Right lobe of liver (tissue), 6 donors: ENCODE measurements around the gene COL4A6. TPM values are rescaled to one million over a fixed set of nuclear protein-coding genes. Genes with fewer than 3 reads are reported as not detected.
A peak's percentile ranks its signal among the peaks of the same experiment; 100 is the strongest.

Experiments used
- ATAC-seq, 4 donors: fragments of 200-7000 bp; cut with Tn5 transposase; one replicate each; pipeline ENCODE4 v1.9.1; 2020; ENCODE audit warnings: mild to moderate bottlenecking in 4 of 4, moderate library complexity in 4 of 4
- DNase-seq, 3 donors: peaks; one replicate each; pipeline ENCODE4 v3.0.0-alpha.2; 2020
- H3K27ac ChIP-seq, 3 donors: fragments of 200-600 bp; one replicate each; pipeline ENCODE4 v1.8.0; 2022
- H3K27me3 ChIP-seq, 2 donors: fragments of 200-600 bp; one replicate each; pipeline ENCODE4 v1.8.0; 2022
- H3K36me3 ChIP-seq, 4 donors: fragments of 200-600 bp; sonication (generic) in 1 of 4; one replicate each; pipeline versions ENCODE4 v1.5.1 to v1.8.0; 2017 to 2022; ENCODE audit warnings: control low read depth in 1 of 4
- H3K4me1 ChIP-seq, 4 donors: fragments of 200-600 bp; sonication (generic) in 1 of 4; one replicate each; pipeline versions ENCODE4 v1.5.1 to v1.8.0; 2017 to 2022; ENCODE audit warnings: control low read depth in 1 of 4
- H3K4me3 ChIP-seq, 3 donors: fragments of 200-600 bp; one replicate each; pipeline ENCODE4 v1.8.0; 2022
- H3K9me3 ChIP-seq, 4 donors: fragments of 200-600 bp; sonication (generic) in 1 of 4; one replicate each; pipeline versions ENCODE4 v1.5.1 to v1.8.0; 2017 to 2022; ENCODE audit warnings: control low read depth in 1 of 4
- POLR2A ChIP-seq: fragments of 450-650 bp; IDR thresholded peaks from one replicate; pipeline ENCODE4 v1.6.1; 2017; ENCODE audit warnings: antibody characterized with exemption, mild to moderate bottlenecking
- WGBS: methylation state at CpG from one replicate; pipeline ENCODE4 v1.1.6; 2018; ENCODE audit warnings: low coverage, low lambda C conversion rate; ENCODE audit not compliant: insufficient coverage; ENCODE audit errors: missing lambda C conversion rate; 5-methylcytosine and 5-hydroxymethylcytosine counted together
- intact Hi-C, 2 donors: fragments of 100-400 bp; cut with DNase I; formaldehyde crosslinking; loops; one replicate each; pipeline versions ENCODE4 v1.11.2 to v1.14.1; 2022
- total RNA-seq, 6 experiments: library from RNA; depleted of rRNA in 2 of 6; stranded (reverse); fragments of >200 nt in 2 of 6; fragmentation: NEBNext Ultra II Directional in 3 of 6; extraction: Animal tissue kit (Norgen Biotek cat#: 25700) in 3 of 6; gene quantifications; one replicate each; pipeline versions ENCODE4 v1.1.0 to v1.2.4, GENCODE V29; 2016 to 2023
- TF ChIP-seq, protein P1 (sequence below), 4 donors: fragments of 200-600 bp in 3 of 4; fragments of 450-650 bp in 1 of 4; IDR thresholded peaks; one replicate each; pipeline versions ENCODE4 v1.5.1 to v1.8.0; 2016 to 2022; ENCODE audit warnings: antibody characterized with exemption in 4 of 4, mild to moderate bottlenecking in 2 of 4
- donor health status: DM: no; HTN: yes; CAD: no.
- donor health status: DM: no; HTN: no; CAD: no.
- donor health status: DM: no; HTN: no; CAD: no.
- donor health status: DM: no; HTN: yes; CAD: no.
- donor health status: DM: no; HTN: yes; CAD: no.

COL4A6 gene
- total RNA-seq, 6 experiments from 2014 or later = 0.02 to 0.05 TPM; not detected in 4

DNA sequence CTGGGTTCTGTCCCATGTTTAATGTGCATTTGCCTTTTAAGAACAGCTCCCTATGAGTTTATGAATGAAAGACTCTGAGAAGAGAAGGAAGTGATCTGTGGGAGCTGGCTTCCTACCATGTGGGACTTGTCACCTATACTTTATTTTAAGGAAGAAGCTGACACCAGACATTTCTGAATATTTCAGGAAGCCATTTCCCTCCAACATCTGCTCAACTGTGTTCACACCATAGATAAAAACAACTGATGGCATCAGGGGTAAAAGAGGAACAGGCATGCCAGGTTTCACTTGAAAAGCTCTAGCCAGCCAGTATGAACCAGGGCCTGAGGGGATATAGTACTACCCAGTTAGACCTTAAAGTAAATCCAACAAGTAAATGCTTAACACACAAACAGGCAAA lies 116.0 kb downstream of the COL4A6 start:
- Histone ChIP-seq H3K36me3 (no peaks in the 10 kb centered on the region), H3K4me3 (no peak overlapping the region), H3K4me1 (no peaks in the 10 kb centered on the region), H3K27me3 (peaks cover 0 to 5% of the 10 kb centered on the region in 2 donors), H3K27ac (no peak overlapping the region), H3K9me3 (no peaks in the 10 kb centered on the region)
- no peak for ATAC-seq
- DNase-seq = no peak
- TF ChIP-seq POLR2A = no peak
- TF ChIP-seq, protein P1, sequence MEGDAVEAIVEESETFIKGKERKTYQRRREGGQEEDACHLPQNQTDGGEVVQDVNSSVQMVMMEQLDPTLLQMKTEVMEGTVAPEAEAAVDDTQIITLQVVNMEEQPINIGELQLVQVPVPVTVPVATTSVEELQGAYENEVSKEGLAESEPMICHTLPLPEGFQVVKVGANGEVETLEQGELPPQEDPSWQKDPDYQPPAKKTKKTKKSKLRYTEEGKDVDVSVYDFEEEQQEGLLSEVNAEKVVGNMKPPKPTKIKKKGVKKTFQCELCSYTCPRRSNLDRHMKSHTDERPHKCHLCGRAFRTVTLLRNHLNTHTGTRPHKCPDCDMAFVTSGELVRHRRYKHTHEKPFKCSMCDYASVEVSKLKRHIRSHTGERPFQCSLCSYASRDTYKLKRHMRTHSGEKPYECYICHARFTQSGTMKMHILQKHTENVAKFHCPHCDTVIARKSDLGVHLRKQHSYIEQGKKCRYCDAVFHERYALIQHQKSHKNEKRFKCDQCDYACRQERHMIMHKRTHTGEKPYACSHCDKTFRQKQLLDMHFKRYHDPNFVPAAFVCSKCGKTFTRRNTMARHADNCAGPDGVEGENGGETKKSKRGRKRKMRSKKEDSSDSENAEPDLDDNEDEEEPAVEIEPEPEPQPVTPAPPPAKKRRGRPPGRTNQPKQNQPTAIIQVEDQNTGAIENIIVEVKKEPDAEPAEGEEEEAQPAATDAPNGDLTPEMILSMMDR (IDR thresholded peaks at IDR 0.05) = no peak
- intact Hi-C loops = no loop called here

DNA sequence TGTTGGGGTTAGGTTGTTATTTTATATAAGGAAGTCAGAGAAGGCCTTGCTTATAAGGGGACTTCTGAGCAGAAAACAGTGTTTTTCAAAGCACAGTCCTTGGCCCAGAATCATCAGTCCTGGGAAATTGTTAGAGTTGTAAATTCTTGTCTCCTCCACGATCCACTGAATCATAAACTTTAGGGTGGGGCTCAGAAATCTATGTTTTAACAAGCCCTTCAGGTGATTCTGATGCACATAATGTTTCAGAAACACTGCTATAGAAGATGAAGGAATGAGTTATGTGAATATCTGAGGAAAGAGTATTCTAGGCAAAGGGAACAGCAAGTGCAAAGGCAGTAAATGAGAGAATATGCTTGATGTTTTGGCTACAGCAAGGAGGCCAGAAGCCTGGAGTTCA lies 121.8 kb downstream of the COL4A6 start:
- Histone ChIP-seq H3K9me3 (no peaks in the 10 kb centered on the region), H3K27ac (no peak overlapping the region), H3K4me3 (no peak overlapping the region), H3K27me3 (no peaks in the 10 kb centered on the region), H3K4me1 (no peaks in the 10 kb centered on the region), H3K36me3 (no peaks in the 10 kb centered on the region)
- WGBS = 25% methylated on average over 1 of the region's 1 CpG
- ATAC-seq = no peak
- TF ChIP-seq, protein P1 (IDR thresholded peaks at IDR 0.05) = no peak
- TF ChIP-seq POLR2A = no peak
- intact Hi-C loops = no loop called here
- no peak for DNase-seq

DNA sequence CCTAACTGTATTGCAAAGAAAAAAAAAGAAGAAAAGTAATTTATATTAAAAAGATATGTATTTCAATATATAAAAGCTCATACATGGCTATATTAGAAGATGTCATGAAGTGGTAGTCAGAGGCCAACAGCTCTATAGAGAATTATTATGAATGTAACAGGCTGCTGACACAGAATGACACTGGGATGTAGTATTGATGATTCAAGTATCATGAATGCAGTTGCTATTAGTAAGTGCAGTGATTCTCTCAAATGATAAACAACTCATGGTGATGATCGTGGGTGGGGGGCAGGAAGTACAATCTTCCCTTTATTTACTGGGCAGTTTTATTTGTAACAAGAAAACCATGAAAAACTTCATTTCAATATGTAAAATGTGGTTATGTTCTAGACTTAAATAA lies 124.6 kb downstream of the COL4A6 start:
- ATAC-seq (no peak), DNase-seq (no peak)
- Histone ChIP-seq H3K27ac (no peak overlapping the region), H3K36me3 (no peaks in the 10 kb centered on the region), H3K9me3 (no peaks in the 10 kb centered on the region), H3K4me1 (no peaks in the 10 kb centered on the region), H3K4me3 (no peak overlapping the region), H3K27me3 (no peaks in the 10 kb centered on the region)
- WGBS = 33% methylated on average over 1 of the region's 1 CpG
- intact Hi-C loops = no loop called here
- TF ChIP-seq, protein P1 (IDR thresholded peaks at IDR 0.05) = no peak
- no peak for TF ChIP-seq POLR2A

DNA sequence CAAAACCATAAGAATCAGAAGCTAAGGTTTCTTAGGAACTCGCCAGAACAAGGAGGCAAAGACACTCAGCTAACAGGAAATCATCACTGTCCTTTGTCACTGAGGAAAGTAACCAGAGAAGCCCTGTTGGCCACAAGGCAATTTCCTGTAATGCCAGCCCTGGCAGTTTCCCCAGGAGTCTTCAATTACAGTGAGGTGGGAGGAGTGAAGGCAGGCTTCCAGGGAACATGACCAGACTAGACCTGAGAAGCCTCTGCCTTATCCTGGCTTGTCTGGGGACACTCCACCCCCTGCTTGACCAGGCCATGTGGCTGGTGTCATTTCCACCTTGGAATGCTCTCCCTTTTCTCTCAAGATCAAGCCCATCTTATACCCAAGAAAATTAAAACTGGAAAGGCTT lies 125.3 kb downstream of the COL4A6 start:
- intact Hi-C loops = no loop called here

More for the DNA sequence above, 125.3 kb downstream of the COL4A6 start:
- H3K27ac ChIP-seq = no peak overlapping the region
- WGBS = 25% methylated on average over 1 of the region's 1 CpG
- DNase-seq (peak in 2 of 3 donors; percentile 57 to 62), ATAC-seq (peak in 2 of 4 donors; percentile 28 to 82)
- no peak for TF ChIP-seq POLR2A
- TF ChIP-seq, protein P1 (IDR thresholded peaks at IDR 0.05) = no peak
- no peaks in the 10 kb centered on the region for H3K4me1 ChIP-seq
- no peak overlapping the region for H3K4me3 ChIP-seq
- H3K27me3 ChIP-seq = no peaks in the 10 kb centered on the region
- no peaks in the 10 kb centered on the region for H3K36me3 ChIP-seq
- no peaks in the 10 kb centered on the region for H3K9me3 ChIP-seq
